Caco-2 (cell line): ENCODE measurements around the gene NEU2. TPM values are rescaled to one million over a fixed set of nuclear protein-coding genes. Genes with fewer than 3 reads are reported as not detected.

Experiments
- Bru-seq: library from RNA; stranded (reverse); fragments of 400-500 nt; gene quantifications from one replicate; lab custom pipeline; 2021; lab: Mats Ljungman, UMichigan
- BruChase-seq, 2 experiments: library from RNA; stranded (reverse); fragments of 400-500 nt; gene quantifications; one replicate each; lab custom pipeline; 2021; lab: Mats Ljungman, UMichigan
- BruUV-seq: library from RNA; stranded (reverse); fragments of 400-500 nt; replicated peaks from 2 replicates; lab custom pipeline; 2021; lab: Mats Ljungman, UMichigan
- CTCF ChIA-PET: fragments of 300-600 bp; sonication (Branson Sonifier 250); formaldehyde crosslinking; loops from one replicate; lab custom pipeline; 2022; ENCODE audit warnings: antibody characterized with exemption; lab: Charles Lee
- POLR2A ChIA-PET: fragments of 300-600 bp; sonication (Branson Sonifier 250); formaldehyde crosslinking; loops from one replicate; lab custom pipeline; 2022; ENCODE audit warnings: antibody characterized with exemption; lab: Charles Lee
- DNase-seq, 2 experiments: peaks; one replicate each; pipeline versions ENCODE4 v3.0.0 to v3.0.0-alpha.2; 2020 to 2022
- H3K27me3 ChIP-seq: replicated peaks from 2 replicates; pipeline ENCODE4 v1.6.0; 2011; ENCODE audit warnings: low read length; ENCODE audit not compliant: control insufficient read depth, insufficient read depth
- H3K36me3 ChIP-seq: 2 replicates; pipeline ENCODE4 v1.5.1; 2011; ENCODE audit warnings: low read length; ENCODE audit not compliant: control insufficient read depth, insufficient read depth
- H3K4me1 ChIP-seq: fragments of 250-450 bp; sonication (Bioruptor Pico); 2 replicates; pipeline ENCODE4 v1.5.1; 2020; ENCODE audit warnings: mild to moderate bottlenecking
- H3K4me3 ChIP-seq: 2 replicates; pipeline ENCODE4 v1.5.1; 2011; ENCODE audit warnings: low read depth, mild to moderate bottlenecking, control low read depth, low read length
- H3K9me3 ChIP-seq: fragments of 250-450 bp; sonication (Bioruptor Pico); 2 replicates; pipeline ENCODE4 v1.5.1; 2020; ENCODE audit warnings: mild to moderate bottlenecking, moderate library complexity
- H3K27ac Mint-ChIP-seq: one replicate; pipeline ENCODE4 v1.8.0; 2022; ENCODE audit warnings: mixed read lengths; ENCODE audit not compliant: unreplicated experiment
- H3K27me3 Mint-ChIP-seq: one replicate; pipeline ENCODE4 v1.8.0; 2022; ENCODE audit warnings: mixed read lengths; ENCODE audit not compliant: insufficient read depth, unreplicated experiment
- H3K36me3 Mint-ChIP-seq: one replicate; pipeline ENCODE4 v1.8.0; 2022; ENCODE audit warnings: mild to moderate bottlenecking, mixed read lengths; ENCODE audit not compliant: insufficient read depth, unreplicated experiment
- H3K4me1 Mint-ChIP-seq: one replicate; pipeline ENCODE4 v1.8.0; 2022; ENCODE audit warnings: low read depth, mixed read lengths; ENCODE audit not compliant: unreplicated experiment
- H3K4me3 Mint-ChIP-seq: one replicate; pipeline ENCODE4 v1.8.0; 2022; ENCODE audit warnings: mild to moderate bottlenecking, moderate library complexity, mixed read lengths; ENCODE audit not compliant: unreplicated experiment
- H3K9me3 Mint-ChIP-seq: one replicate; pipeline ENCODE4 v1.8.0; 2022; ENCODE audit warnings: mixed read lengths; ENCODE audit not compliant: unreplicated experiment
- intact Hi-C: fragments of 100-400 bp; cut with micrococcal nuclease; formaldehyde crosslinking; loops from one replicate; pipeline ENCODE4 v1.10.0; 2022; ENCODE audit not compliant: unreplicated experiment
- long read RNA-seq: library from polyadenylated mRNA; stranded (forward); transcript quantifications from one replicate; pipeline ENCODE4 v2.0.0, GENCODE V29; 2022
- total RNA-seq: library from RNA; stranded (reverse); gene quantifications from 2 replicates; pipeline ENCODE4 v1.2.3, GENCODE V29; 2022
- TF ChIP-seq, protein P1 (sequence below), 2 experiments: fragments of 200-600 bp in 1 of 2; IDR thresholded peaks; 1 replicate in 1 of 2; 2 replicates in 1 of 2; pipeline versions ENCODE4 v1.5.1 to v1.8.0; 2011 to 2022; ENCODE audit warnings: antibody characterized with exemption in 1 of 2, control low read depth in 1 of 2, inconsistent platforms in 1 of 2, low read depth in 1 of 2, low read length in 1 of 2, mild to moderate bottlenecking in 1 of 2, moderate library complexity in 1 of 2; ENCODE audit not compliant: insufficient read depth in 1 of 2, severe bottlenecking in 1 of 2, unreplicated experiment in 1 of 2

NEU2 gene
- not detected in 2 replicates for total RNA-seq
- Bru-seq, nascent RNA: not detected
- not detected for BruChase-seq, experiment 1, labeled RNA remaining after a 2-hour chase
- BruChase-seq, experiment 2, labeled RNA remaining after a 6-hour chase: not detected
- long read RNA-seq: 0 reads

DNA sequence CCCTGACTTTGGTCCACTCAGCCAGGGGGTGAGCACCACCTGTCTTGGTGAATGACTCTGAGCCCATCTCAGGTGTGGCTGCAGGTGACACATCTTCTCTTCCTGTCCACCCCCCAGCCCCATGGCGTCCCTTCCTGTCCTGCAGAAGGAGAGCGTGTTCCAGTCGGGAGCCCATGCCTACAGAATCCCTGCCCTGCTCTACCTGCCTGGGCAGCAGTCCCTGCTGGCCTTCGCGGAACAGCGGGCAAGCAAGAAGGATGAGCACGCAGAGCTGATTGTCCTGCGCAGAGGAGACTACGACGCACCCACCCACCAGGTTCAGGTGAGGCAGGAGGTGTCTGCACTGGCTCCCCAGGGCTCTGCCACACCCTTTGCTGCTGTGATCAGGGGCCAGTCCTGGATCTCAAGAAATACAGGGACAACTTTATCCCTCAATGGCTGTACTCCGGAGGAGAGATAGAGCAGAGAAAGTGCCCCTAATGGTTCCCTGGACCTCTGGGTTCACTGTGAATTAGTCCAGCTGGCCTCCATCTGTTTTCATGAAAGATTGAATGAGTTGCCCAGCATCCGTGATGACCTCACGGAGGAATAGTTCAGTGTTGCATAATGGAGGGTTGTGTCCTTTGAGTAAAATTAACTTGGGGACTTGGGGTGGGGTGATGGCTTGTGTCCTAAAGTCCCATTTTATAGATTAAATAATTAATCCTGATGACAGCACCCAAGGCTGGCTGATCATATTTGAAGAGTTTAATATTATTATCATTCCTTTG is at the start of gene NEU2:
NEU2 (plus strand) TSS at position 122 of the 770 bp plus-strand sequence; CDS start at position 122, 0 bp downstream.
- DNase-seq: no peak
- intact Hi-C loops: no loop called here
- POLR2A ChIA-PET: no interaction called here
- Histone ChIP-seq H3K4me1 (no peaks in the 10 kb centered on the region), H3K4me3 (no peak within 1 kb of the TSS), H3K27me3 (no peaks in the 10 kb centered on the region), H3K36me3 (no peaks in the 10 kb centered on the region), H3K9me3 (no peaks in the 10 kb centered on the region)
- no peak within 1 kb of the TSS for H3K4me3 Mint-ChIP-seq
- no peaks in the 10 kb centered on the region for H3K27me3 Mint-ChIP-seq
- no TSS peak for BruUV-seq
- CTCF ChIA-PET: no interaction called here
- no peaks in the 10 kb centered on the region for H3K4me1 Mint-ChIP-seq
- TF ChIP-seq, protein P1, sequence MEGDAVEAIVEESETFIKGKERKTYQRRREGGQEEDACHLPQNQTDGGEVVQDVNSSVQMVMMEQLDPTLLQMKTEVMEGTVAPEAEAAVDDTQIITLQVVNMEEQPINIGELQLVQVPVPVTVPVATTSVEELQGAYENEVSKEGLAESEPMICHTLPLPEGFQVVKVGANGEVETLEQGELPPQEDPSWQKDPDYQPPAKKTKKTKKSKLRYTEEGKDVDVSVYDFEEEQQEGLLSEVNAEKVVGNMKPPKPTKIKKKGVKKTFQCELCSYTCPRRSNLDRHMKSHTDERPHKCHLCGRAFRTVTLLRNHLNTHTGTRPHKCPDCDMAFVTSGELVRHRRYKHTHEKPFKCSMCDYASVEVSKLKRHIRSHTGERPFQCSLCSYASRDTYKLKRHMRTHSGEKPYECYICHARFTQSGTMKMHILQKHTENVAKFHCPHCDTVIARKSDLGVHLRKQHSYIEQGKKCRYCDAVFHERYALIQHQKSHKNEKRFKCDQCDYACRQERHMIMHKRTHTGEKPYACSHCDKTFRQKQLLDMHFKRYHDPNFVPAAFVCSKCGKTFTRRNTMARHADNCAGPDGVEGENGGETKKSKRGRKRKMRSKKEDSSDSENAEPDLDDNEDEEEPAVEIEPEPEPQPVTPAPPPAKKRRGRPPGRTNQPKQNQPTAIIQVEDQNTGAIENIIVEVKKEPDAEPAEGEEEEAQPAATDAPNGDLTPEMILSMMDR (IDR thresholded peaks at IDR 0.05; ENCODE audit: insufficient read depth in 1 of 2, low read depth in 1 of 2, low read length in 1 of 2, severe bottlenecking in 1 of 2, unreplicated experiment in 1 of 2): no peak
- no peaks in the 10 kb centered on the region for H3K9me3 Mint-ChIP-seq
- H3K27ac Mint-ChIP-seq: no peak within 1 kb of the TSS
- H3K36me3 Mint-ChIP-seq: no peaks in the 10 kb centered on the region

DNA sequence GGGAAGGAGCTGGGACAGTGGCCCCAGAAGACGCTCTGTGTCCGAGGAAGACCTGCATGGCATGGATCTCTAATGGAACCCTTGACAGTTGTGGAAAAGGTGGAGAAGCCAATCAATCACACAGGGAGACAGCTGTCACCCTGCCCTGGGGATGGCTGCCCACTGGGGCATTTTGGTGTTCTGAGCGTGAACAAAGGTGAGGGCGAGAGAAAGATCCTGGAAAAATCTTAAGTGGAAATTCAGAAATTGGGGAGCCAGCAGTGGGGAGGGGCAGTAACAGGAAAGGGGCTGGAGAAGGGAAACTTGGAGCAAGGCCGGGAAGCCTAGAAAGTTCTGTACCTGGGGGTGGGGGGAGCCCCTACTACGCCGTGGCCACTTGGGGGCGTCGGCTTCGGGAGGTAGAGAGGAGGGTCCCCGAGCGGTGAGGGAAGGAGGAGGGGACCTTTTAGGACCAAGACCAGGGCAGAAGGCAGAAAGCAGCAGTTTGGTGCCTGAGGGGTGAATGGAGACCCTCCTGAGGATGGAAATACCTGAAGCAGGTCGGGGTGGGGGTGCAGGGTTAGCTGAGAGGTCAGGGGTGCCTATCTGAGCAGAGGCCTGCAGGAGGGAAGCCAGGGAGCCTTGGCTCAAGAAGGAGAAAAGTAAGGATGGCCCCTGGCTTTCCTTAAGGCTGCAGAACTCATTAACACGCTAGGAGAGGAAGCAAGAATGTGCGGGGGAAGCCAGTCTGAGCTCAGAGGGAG is 49.4 kb upstream of the NEU2 start:
- no peaks in the 10 kb centered on the region for H3K4me1 Mint-ChIP-seq
- no peaks in the 10 kb centered on the region for H3K27me3 ChIP-seq
- CTCF ChIA-PET: interaction anchor here (0.5 kb wide), 1 partner anchor 179 kb away, joined by 4 read pairs; no protein-coding TSS in a partner anchor
- no peak overlapping the region for H3K4me3 ChIP-seq
- H3K27ac Mint-ChIP-seq: no peak overlapping the region
- H3K4me1 ChIP-seq: no peaks in the 10 kb centered on the region
- intact Hi-C loops: no loop called here
- H3K36me3 ChIP-seq: no peaks in the 10 kb centered on the region
- no peak for DNase-seq
- TF ChIP-seq, protein P1 (IDR thresholded peaks at IDR 0.05; ENCODE audit: insufficient read depth in 1 of 2, low read depth in 1 of 2, low read length in 1 of 2, severe bottlenecking in 1 of 2, unreplicated experiment in 1 of 2): no peak
- no peaks in the 10 kb centered on the region for H3K27me3 Mint-ChIP-seq
- POLR2A ChIA-PET: no interaction called here
- peaks cover 5% of the 10 kb centered on the region for H3K36me3 Mint-ChIP-seq
- no peak overlapping the region for H3K4me3 Mint-ChIP-seq
- no peaks in the 10 kb centered on the region for H3K9me3 Mint-ChIP-seq
- no TSS peak for BruUV-seq
- H3K9me3 ChIP-seq: no peaks in the 10 kb centered on the region

- Mint-ChIP-seq H3K27ac (no peak overlapping the region), H3K27me3 (no peaks in the 10 kb centered on the region), H3K4me3 (no peak overlapping the region), H3K9me3 (no peaks in the 10 kb centered on the region), H3K36me3 (peaks cover 5% of the 10 kb centered on the region), H3K4me1 (peaks cover 4% of the 10 kb centered on the region)
- Histone ChIP-seq H3K36me3 (no peaks in the 10 kb centered on the region), H3K4me1 (no peaks in the 10 kb centered on the region), H3K27me3 (no peaks in the 10 kb centered on the region), H3K4me3 (no peak overlapping the region), H3K9me3 (no peaks in the 10 kb centered on the region)
- DNase-seq: no peak
- CTCF ChIA-PET: interaction anchor here (0.5 kb wide), 1 partner anchor 179 kb away, joined by 4 read pairs; no protein-coding TSS in a partner anchor
- no TSS peak for BruUV-seq
- intact Hi-C loops: no loop called here
- TF ChIP-seq, protein P1 (IDR thresholded peaks at IDR 0.05; ENCODE audit: insufficient read depth in 1 of 2, low read depth in 1 of 2, low read length in 1 of 2, severe bottlenecking in 1 of 2, unreplicated experiment in 1 of 2): no peak
- POLR2A ChIA-PET: no interaction called here
Measured at GRCh38 chr2:232983669-232984140, 48.8 kb upstream of the NEU2 start.
